ENCODE measurements around the gene HCK.
"Not testable (repeated sequence)": the region's sequence is repeated elsewhere in the genome, so short reads cannot be mapped to it uniquely, and the experiment has no call there.

The HCK gene

DNA sequence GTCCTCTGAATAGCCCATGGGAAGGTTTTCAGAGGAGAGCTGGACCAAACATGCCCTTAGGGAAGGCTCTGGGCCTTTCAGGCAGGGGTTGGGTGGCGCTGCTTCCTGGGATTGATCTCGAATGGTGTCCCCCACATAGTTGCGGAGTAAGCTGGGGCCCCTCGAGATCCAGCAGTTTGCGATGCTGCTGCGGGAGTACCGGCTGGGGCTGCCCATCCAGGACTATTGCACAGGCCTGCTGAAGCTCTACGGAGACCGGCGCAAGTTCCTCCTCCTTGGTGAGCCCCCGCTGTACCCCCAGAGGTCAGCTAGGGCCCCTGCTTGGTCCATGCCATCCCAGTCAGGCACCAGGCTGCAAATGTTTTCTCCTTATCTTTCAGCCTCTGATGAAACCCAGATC, 22.5 kb upstream of the HCK start:
- no peak for DNase-seq (ENCODE audit: low read depth)

DNA sequence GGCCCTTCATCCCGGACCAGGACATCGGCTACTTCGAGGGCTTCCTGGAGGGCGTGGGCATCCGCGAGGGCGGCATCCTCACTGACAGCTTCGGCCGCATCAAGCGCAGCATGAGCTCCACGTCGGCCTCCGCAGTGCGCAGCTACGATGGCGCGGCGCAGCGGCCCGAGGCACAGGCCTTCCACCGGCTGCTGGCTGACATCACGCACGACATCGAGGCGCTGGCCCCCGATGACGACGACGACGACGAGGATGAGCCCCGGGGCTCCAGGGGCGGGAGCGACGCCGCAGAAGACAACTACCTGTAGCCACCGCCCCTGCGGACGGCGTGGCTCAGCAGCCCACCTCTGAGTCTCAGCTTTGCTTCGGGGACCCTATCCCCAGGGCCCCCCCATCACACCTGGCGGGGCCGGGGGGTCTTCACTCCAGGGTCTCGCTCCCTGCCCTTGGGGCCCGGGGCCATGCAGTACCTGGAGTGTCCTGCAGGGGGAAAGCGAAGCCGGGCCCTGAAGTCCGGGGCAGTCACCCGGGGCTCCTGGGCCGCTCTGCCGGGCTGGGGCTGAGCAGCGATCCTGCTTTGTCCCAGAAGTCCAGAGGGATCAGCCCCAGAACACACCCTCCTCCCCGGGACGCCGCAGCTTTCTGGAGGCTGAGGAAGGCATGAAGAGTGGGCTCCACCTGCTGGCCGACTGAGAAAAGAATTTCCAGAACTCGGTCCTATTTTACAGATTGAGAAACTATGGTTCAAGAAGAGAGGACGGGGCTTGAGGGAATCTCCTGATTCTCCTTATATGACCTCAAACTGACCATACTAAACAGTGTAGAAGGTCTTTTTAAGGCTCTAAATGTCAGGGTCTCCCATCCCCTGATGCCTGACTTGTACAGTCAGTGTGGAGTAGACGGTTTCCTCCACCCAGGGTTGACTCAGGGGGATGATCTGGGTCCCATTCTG, 20.8 kb upstream of the HCK start:
- DNase-seq (ENCODE audit: low read depth), result peak; percentile 28

DNA sequence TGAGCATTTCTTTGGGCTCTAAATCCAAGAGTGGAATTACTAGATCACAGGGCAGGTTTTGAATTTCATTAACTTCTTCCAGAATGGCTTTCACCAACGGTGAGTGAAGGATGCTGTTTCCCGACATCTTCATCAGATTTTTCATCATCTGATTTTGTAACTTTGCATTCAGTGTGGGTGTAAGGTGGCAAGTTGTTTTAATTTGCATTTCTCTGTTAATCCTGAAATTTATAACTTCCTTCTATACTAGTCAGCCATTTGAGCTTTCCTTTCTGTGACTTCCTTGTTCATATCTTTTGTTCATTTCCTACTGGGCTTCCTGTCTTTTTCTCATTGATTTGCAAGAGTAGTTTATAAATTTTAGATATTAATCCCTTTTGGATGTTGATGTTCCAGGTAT, 18.7 kb upstream of the HCK start:
- DNase-seq (ENCODE audit: low read depth), result no peak

DNA sequence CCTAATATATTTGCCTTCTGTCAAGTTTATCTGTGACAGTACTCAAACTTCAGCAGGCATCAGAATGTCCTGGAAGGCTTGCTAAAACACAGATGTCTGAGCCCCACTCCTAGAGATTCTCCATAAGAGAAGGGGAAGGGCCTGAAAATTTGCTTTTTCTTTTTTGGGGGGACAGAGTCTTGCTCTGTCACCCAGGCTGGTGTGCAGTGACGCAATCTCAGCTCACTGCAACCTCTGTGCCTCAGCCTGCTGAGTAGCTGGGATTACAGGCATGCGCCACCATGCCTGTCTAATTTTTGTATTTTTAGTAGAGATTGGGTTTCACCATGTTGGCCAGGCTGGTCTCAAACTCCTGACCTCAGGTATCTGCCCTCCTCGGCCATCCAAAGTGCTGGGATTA, 18.3 kb upstream of the HCK start:
- not testable (repeated sequence) for DNase-seq (ENCODE audit: low read depth)

DNA sequence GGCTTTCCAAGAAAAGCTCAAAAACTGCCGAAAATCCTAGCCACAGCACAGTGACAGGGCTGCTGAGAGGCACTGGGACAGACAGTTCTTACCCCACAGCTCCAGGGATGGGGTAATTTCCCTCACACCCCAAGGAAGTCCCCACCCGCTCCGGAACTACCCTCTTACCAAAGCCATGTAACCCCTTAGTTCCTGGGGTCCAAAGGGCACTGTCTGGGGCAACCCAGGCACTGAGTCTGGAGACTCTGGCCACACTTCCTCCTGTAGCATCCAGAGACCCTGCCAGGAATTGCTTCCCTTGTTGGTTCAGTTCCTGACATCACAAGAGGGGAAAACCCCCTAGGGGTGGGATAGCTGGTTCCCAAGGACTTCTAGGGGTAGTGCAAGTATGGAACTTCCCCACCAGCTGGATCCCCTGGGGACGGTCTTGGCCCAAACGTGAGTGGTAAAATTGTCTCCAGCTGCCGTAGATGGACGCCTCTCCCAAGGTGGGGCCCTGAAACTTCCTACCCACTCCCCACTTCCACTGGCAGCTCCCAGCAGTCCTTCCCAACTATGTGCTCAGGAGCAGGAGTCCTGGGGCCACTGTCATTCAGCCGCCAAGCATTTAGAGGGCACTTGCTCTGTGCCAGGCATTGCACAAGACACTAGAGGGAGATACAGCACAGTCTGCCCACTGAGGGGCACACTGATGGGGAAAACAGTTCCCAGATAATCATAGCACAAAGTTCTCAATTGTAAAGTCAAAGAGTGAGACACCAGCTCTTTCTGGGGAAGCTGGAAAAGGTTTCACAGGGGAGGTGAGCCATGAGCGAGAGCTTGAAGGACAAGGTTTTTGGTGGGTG, 17.2 kb upstream of the HCK start:
- no peak for DNase-seq (ENCODE audit: low read depth)

DNA sequence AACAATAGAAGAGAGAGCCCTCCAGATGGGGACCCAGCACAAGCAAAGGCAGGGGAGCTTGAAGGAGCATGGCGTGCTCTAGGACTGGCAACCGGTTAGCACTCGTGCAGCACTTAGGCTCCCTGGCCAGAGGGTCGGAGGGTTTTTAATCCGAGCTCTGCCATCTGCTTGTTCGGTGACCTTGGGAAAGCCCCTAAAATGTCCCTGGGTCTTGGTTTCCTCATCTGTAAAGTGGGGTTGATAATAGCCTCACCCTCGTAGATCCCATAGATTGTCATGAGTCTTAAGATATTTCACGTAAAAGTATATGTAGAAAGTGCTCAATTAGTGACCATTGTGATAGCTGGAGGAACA, 16.6 kb upstream of the HCK start:
- no peak for DNase-seq (ENCODE audit: low read depth)

DNA sequence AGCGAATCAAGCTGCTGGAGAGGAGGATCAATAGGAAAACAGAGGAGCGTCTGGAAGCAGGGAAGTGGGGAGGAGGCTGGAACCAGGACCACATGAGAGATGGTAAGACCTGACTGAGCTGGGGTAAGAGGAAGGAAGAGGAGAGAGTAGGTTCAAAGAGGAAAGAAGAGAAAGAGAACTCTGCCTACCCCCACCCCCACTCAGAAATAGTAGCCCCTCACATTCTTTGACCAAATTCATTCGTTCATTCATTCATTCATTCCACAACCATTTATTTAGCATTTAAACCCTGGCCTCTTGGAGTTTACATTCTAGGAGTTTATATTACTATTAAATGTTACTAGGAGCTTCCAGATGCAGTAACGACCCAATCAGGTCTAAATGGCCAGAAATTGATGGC, 15.8 kb upstream of the HCK start:
- no peak for DNase-seq (ENCODE audit: low read depth)

DNA sequence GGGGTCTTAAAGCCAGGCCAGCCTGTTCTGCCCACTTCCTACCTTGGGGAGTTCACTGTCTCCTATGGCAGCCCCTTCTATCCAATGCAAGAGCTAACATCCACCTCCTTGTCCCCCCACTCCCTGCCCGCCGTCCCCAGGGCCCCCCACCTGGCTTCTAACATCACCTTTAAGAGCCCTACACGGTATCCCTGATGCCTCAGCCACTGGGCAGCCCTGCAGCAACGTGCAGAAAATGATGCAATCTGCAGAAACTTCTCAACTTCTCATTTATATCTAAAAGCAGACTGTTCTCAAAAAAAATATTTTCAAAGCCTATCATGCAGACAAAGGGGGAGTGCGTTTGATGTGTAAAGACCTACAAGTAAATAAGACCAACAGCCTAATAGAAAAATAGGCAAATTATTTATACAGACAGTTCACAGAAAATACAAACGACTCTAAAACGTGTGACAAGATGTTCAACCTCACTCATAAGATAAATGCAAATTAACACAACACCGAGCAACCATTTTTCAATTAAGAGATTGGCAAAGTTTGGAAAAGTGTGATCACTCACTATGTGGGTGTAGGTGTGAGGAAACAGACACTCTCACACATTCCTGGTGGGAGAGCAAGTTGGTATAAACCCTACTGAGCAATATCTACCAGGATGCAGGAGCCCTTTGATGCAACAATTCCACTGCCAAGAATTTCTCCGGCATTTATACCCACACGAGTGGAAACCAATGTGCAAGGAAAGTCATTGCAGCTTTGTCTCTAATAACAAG, 15.1 kb upstream of the HCK start:
- DNase-seq (ENCODE audit: low read depth), result no peak

DNA sequence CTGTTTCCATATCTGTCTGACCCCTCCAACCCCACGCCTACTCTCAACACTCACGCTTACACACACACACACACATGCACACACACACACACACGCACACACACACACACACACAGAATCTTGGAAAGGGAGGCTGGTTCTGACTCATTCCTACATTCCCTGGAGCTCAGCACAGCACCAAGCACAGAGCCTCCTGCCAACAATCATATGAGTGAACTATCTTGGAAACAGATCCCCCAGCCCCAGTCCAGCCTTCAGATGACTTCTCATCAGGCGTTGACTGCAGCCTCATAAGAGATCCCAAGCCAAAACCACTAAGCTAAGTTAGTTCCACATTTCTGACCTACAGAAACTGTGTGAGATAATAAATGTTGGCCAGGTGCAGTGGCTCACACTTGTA, 14.1 kb upstream of the HCK start:
- no peak for DNase-seq (ENCODE audit: low read depth)

DNA sequence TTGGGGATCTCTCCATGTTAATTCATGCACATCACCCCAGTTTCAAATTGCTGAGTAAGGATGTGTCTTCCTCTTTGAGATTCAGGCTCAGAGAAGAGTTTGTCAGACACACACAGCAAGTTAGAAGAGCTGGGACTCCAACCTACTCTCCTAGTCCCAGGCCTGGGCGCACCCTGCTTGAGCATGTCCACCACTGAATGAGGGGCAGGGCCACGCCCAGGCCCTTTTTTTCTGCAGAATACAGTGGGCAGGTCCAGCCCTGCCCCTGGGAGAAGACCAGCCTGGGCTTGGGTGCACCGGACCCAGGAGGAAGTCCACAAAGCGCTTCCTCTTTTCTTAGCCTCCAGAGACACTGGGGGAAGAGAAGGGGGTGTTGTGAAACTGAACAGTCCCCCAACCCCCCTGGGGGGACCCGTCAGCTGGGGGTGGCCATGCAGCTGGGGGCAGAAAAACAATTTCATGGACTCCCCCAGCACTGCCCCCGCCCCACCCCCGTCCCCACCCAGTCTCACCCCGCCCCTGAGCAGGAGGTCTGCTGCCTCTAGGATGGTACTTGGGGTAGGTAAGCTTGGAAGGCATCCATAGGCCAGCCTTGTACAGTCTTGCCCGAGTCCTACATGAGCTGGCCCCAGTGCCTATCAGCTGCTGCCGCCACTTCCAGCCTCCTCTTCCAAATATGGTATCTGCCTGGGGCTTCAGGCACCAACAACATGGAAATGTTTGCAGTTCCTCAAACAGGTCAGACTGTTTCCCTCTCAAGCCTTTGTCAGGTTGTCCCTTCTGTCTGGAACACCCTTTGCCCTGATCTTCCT, 11.7 kb upstream of the HCK start:
- no peak for DNase-seq (ENCODE audit: low read depth)

DNA sequence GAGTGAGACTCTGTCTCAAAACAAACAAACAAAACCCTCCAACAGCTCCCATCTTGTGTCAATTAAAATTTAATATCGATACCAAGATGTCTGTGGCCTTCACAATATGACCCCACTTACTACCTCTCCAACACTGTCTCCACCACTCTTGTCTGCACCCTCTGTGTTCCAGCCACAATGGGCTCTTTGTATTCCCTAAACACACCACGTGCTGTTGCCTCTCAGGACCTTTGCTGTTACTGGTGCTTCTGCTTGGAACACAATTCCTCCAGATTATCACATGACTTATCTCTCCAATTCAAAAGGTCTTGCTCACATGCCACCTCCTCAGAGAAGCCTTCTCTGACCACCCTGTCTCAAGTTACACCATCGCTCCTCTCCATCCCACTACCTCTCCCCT, 6.0 kb upstream of the HCK start:
- no peak for DNase-seq (ENCODE audit: low read depth)

DNA sequence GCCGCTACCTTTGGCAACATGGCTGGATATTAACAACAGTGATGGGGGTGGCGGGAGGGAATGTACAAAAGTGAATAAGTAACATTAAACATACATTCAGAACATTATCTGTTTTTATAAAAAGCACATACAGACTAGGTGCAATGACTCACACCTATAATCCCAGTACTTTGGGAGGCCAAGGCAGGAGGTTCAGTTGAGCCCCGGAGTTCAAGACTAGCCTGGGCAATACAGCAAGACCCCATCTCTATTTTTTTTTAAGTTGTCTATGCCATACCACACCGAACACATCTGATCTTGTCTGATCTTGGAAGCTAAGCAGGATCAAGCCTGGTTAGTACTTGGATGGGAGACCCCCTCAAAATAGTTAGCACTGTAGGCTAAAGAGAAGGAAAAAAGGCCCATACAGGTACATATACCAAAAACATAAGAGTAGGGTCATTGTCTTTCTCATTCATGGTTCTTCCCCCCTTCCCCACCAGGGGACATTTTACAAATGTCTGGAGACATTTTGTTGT, 1.7 kb upstream of the HCK start:
- no peak for DNase-seq (ENCODE audit: low read depth)

DNA sequence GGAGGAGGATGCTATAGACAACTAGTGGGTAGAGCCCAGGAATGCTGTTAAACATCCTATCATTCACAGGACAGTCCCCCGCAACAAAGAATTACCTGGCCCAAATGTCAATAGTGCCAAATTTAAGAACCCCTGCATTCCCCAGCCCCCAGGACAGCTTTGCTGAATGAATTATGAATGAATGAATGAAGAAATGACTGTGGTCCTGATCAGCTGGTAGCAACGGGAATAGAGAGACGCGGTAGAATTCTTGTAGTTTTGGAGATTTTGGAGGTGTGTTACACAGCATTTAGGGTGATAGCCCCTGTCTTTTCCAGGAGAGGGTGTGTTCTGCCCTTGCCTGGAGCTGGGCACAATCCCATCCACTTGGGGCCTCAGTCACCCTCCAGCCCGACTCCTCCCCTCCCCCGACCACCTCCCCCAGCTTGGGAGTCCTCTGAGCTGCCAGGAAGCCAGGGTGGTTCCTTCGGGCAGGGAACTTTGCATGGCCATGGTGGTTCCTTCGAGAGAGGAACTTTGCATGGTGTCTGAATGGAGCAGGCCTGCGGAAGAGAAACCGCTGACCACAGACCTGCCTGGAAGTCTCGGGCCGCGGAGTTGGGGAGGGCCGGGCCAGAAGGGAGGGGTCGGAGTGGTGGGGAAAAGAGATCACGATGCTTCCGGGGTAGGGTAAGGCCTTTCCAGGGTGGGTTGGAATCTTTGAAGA, 1.0 kb upstream of the HCK start:
- DNase-seq (ENCODE audit: low read depth), result no peak

DNA sequence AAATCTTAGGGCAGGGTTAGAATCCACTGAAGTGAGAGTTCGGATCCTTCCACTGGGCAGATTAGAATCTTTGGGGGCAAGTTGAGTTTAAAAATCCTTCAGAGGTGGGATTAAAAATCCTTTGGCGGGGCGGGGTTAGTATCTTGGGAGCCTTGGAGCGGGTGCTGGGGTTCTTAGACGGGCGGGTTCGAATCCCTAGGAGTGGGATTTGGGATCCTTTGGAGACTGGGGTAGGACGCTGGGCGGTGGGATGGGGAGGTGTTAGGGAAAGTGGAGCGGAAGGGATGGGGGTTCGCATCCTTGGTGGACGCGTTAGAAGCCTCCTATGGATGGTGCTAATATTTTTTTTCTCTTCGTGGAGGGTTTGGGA, 337 bp upstream of the HCK start:
- no peak for DNase-seq (ENCODE audit: low read depth)

DNA sequence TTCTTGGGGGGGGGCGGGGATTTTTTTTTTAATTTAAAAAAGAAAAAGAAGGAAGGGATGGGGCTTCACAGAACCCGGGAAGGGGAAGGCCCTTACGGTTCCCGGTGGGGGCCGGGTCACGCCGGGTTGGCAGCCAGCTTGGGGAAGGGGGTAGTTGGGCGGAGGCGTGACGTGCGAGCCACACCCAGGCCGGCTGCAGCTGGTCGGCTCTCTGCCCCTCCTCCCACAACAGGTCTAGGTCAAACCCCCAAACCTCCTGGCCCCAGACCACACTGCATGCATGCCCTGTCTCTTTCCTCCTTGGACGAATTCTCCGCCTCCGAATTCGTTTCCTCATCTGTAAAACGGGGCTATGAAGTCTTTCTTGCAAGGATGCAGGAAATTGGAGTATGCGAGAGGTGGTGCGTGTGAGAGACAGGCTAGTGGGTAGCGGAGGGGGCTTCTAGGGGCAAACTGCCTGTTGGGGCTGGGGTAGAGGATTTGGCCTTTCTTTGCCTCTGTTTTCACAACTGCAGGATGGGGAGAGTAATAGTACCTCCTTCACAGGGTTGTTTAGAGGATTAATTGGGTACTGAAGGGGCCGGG, 828 bp downstream of the HCK start:
- no peak for DNase-seq (ENCODE audit: low read depth)

DNA sequence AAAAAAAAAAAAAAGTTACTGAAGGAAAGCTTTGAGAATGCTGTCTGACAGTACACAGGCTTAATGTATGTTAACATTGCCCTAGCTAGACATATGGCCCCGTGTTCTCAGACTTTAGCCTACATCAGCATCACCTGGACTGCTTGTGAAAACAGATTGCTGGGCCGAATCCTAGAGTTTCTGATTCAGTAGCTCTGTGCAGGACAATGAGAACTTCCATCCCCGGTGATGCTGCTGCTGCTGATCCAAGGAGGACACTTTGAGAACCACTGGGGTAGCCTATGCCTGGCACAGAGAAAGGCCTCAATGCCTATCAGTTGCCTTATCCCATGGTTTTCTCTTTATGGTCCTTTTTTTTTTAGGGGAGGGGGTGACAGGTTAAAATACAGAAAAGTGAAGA, 1.6 kb downstream of the HCK start:
- DNase-seq (ENCODE audit: low read depth), result no peak

DNA sequence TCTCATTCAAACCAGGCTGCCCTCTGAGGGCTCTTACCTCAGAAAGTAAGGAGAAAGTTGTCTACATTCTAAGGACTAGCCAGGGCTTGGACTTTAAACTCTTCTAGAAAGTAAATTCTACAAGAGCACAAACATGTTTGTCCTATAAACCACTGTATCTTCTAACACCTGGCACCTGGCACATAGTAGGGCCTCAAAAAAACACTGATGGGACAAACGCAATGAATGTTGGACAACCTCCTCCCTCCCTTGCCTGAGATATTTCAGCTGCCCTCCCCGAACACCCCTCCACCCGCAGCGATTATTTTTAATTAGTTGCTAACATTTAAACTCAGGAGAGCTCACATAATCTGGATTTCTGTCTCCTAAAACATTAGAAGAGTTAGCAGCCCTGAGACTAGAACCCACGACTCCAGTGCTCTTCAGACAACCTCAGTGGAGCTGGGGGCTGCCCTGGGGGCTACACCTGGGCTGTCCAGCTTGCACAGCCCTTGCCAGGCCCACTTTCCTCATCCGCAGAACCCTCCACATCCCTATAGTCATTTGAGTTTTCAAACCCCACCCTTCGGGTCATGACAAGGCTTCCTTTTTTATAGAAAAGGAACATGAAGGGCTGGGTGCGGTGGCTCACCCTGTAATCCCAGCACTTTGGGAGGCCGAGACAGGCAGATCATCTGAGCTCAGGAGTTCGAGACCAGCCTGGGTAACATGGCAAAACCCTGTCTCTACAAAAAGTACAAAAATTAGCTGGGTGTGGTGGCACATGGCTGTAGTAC, 4.9 kb downstream of the HCK start:
- DNase-seq (ENCODE audit: low read depth), result no peak

DNA sequence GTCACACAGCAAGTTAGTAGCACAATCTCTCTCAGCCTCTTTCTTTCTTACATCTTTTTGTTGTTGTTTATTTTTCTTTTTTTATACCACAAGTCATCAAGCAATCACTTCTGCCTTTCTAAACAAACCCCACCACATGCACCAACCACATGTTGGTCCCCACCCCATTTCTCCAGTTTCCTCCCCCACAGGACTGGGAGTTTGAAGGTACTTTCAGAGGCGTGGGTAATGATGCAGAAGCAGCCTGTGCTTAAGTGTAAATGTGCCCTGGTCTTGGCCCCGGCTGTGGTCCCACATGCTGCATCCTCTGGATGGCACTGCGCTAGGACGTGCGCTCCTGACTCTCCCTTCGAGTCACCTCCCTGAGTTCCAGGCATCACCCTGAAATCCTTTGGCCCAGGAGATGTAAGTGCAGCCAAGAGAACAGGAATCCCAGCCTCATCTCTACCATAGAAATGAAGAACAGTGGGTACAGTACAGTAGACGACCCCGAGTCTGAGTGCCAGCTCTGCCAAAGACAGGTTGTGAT, 5.7 kb downstream of the HCK start:
- DNase-seq (ENCODE audit: low read depth), result no peak

DNA sequence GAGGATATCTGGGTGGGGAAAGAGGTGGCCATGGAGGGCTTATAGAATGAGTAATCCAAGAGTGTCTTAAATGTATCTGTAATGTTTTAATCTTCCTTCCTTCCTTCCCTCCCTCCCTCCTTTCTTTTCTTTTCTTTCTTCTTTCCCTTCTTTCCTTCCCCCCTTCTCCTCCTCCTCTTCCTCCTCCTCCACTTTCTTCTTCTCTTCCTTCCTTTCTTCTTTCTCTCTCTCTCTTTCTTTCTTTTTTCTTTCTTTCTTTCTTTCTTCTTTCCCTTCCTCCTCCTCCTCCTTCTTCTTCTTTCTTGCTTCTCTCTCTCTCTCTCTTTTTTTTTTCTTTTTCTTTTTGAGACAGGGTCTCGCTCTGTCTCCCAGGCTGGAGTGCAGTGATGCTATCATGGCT, 7.1 kb downstream of the HCK start:
- no peak for DNase-seq (ENCODE audit: low read depth)

Data from activated gamma-delta T cell treated with anti-CD3 and anti-CD28 coated beads, Interleukin-2, amount 50 U/mL, for 16 hours (primary cell).